K562 (cell line): ENCODE measurements around the gene ERP29. TPM values are rescaled to one million over a fixed set of nuclear protein-coding genes. Genes with fewer than 3 reads are reported as not detected.

Source experiments
- BCOR ChIP-seq: fragments of 450-650 bp; IDR thresholded peaks from 2 replicates; pipeline ENCODE4 v1.6.1; 2016
- BRF1 ChIP-seq: IDR thresholded peaks from 3 replicates; pipeline ENCODE4 v1.6.1; 2011; ENCODE audit warnings: borderline replicate concordance, mild to moderate bottlenecking; ENCODE audit not compliant: insufficient read length; ENCODE audit errors: extremely low read depth
- MAZ ChIP-seq, 2 experiments: fragments of 450-650 bp in 1 of 2; sonication (generic) in 1 of 2; formaldehyde crosslinking; IDR thresholded peaks in 1 of 2; conservative IDR thresholded peaks in 1 of 2; 2 replicates each; pipeline versions ENCODE4 v1.4.0 to v1.5.0; 2020; ENCODE audit warnings: mild to moderate bottlenecking in 1 of 2, missing genetic modification reagents in 1 of 2
- TFAM ChIP-seq: fragments of 250-450 bp; sonication (Bioruptor Pico); conservative IDR thresholded peaks from 2 replicates; pipeline ENCODE4 v1.5.0; 2021; ENCODE audit warnings: mild to moderate bottlenecking, moderate library complexity
- ZNF146 ChIP-seq: IDR thresholded peaks from one replicate; pipeline ENCODE4 v1.6.1; 2018; ENCODE audit warnings: missing compliant biosample characterization; ENCODE audit not compliant: unreplicated experiment
- polyA plus RNA-seq, 8 experiments: library from polyadenylated mRNA; depleted of rRNA in 4 of 8; stranded (reverse) in 5 of 8; unstranded in 3 of 8; fragments of >200 nt; fragmentation: Nextera tagmentation in 2 of 8; fragmentation: Illumina TruSeq in 1 of 8; extraction: Ambion mirVana in 2 of 8; extraction: Trizol in 1 of 8; gene quantifications; 2 replicates each; pipeline versions ENCODE4 v1.2.1 to v1.2.3, GENCODE V29; 2011 to 2014; ENCODE audit warnings: inconsistent platforms in 1 of 8, missing spikeins in 1 of 8
- total RNA-seq, 7 experiments: library from RNA; depleted of rRNA in 6 of 7; stranded (reverse); fragments of >200 nt in 6 of 7; fragmentation: Illumina TruSeq in 2 of 7; extraction: Trizol in 2 of 7; gene quantifications; 2 replicates each; pipeline versions ENCODE4 v1.2.1 to v1.2.3, GENCODE V29; 2011 to 2021; ENCODE audit warnings: low replicate concordance in 1 of 7
- TF ChIP-seq, protein P1 (sequence below): fragments of 200-600 bp; sonication (generic); IDR thresholded peaks from one replicate; pipeline ENCODE4 v1.6.1; 2012; ENCODE audit warnings: mild to moderate bottlenecking, low read depth, low read length, inconsistent platforms
- TF ChIP-seq, protein P2 (sequence below): fragments of 250-450 bp; sonication (Bioruptor Pico); IDR thresholded peaks from 2 replicates; pipeline ENCODE4 v1.8.0; 2022; ENCODE audit warnings: moderate library complexity, mild to moderate bottlenecking, inconsistent platforms

Gene ERP29
- total and polyA plus RNA-seq, 9 of the 15 experiments (the other 6 are each of a cell fraction or from before 2014, with no cell fraction given) = 42.4 to 146 (median 111) TPM

DNA sequence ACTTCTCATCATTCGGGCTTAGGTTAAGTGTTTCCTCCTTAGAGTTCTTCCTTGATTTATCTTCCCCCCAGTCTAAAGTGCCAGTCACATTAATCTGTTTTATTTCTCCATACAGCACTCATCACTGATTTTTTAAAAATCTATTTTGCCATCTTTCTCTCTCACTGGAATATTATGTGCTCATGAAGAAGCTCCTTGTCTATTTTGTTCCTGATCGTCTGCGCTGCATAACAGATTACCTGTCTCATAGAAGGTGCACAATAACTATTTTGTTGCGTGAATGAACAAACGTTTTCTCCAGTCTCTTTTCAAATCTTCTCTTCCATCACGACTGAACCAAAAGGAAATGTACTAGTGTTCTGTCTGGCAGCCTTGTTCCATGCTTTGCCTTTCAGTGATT, 2.7 kb downstream of the ERP29 start (continued):
- TF ChIP-seq, protein P1, sequence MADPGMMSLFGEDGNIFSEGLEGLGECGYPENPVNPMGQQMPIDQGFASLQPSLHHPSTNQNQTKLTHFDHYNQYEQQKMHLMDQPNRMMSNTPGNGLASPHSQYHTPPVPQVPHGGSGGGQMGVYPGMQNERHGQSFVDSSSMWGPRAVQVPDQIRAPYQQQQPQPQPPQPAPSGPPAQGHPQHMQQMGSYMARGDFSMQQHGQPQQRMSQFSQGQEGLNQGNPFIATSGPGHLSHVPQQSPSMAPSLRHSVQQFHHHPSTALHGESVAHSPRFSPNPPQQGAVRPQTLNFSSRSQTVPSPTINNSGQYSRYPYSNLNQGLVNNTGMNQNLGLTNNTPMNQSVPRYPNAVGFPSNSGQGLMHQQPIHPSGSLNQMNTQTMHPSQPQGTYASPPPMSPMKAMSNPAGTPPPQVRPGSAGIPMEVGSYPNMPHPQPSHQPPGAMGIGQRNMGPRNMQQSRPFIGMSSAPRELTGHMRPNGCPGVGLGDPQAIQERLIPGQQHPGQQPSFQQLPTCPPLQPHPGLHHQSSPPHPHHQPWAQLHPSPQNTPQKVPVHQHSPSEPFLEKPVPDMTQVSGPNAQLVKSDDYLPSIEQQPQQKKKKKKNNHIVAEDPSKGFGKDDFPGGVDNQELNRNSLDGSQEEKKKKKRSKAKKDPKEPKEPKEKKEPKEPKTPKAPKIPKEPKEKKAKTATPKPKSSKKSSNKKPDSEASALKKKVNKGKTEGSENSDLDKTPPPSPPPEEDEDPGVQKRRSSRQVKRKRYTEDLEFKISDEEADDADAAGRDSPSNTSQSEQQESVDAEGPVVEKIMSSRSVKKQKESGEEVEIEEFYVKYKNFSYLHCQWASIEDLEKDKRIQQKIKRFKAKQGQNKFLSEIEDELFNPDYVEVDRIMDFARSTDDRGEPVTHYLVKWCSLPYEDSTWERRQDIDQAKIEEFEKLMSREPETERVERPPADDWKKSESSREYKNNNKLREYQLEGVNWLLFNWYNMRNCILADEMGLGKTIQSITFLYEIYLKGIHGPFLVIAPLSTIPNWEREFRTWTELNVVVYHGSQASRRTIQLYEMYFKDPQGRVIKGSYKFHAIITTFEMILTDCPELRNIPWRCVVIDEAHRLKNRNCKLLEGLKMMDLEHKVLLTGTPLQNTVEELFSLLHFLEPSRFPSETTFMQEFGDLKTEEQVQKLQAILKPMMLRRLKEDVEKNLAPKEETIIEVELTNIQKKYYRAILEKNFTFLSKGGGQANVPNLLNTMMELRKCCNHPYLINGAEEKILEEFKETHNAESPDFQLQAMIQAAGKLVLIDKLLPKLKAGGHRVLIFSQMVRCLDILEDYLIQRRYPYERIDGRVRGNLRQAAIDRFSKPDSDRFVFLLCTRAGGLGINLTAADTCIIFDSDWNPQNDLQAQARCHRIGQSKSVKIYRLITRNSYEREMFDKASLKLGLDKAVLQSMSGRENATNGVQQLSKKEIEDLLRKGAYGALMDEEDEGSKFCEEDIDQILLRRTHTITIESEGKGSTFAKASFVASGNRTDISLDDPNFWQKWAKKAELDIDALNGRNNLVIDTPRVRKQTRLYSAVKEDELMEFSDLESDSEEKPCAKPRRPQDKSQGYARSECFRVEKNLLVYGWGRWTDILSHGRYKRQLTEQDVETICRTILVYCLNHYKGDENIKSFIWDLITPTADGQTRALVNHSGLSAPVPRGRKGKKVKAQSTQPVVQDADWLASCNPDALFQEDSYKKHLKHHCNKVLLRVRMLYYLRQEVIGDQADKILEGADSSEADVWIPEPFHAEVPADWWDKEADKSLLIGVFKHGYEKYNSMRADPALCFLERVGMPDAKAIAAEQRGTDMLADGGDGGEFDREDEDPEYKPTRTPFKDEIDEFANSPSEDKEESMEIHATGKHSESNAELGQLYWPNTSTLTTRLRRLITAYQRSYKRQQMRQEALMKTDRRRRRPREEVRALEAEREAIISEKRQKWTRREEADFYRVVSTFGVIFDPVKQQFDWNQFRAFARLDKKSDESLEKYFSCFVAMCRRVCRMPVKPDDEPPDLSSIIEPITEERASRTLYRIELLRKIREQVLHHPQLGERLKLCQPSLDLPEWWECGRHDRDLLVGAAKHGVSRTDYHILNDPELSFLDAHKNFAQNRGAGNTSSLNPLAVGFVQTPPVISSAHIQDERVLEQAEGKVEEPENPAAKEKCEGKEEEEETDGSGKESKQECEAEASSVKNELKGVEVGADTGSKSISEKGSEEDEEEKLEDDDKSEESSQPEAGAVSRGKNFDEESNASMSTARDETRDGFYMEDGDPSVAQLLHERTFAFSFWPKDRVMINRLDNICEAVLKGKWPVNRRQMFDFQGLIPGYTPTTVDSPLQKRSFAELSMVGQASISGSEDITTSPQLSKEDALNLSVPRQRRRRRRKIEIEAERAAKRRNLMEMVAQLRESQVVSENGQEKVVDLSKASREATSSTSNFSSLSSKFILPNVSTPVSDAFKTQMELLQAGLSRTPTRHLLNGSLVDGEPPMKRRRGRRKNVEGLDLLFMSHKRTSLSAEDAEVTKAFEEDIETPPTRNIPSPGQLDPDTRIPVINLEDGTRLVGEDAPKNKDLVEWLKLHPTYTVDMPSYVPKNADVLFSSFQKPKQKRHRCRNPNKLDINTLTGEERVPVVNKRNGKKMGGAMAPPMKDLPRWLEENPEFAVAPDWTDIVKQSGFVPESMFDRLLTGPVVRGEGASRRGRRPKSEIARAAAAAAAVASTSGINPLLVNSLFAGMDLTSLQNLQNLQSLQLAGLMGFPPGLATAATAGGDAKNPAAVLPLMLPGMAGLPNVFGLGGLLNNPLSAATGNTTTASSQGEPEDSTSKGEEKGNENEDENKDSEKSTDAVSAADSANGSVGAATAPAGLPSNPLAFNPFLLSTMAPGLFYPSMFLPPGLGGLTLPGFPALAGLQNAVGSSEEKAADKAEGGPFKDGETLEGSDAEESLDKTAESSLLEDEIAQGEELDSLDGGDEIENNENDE = no peak
- TF ChIP-seq TFAM (CRISPR knock-in tag) (no peak), MAZ (CRISPR knock-in tag; conservative IDR thresholded peaks at IDR 0.05 in 1 of 2, IDR thresholded peaks at IDR 0.05 in 1 of 2) (no peak), ZNF146 (CRISPR knock-in tag) (peak; percentile 64), BCOR (0 out of 2 replicates have a peak, but pooled peaks have one; percentile 30), BRF1 (no peak)
- TF ChIP-seq, protein P2, sequence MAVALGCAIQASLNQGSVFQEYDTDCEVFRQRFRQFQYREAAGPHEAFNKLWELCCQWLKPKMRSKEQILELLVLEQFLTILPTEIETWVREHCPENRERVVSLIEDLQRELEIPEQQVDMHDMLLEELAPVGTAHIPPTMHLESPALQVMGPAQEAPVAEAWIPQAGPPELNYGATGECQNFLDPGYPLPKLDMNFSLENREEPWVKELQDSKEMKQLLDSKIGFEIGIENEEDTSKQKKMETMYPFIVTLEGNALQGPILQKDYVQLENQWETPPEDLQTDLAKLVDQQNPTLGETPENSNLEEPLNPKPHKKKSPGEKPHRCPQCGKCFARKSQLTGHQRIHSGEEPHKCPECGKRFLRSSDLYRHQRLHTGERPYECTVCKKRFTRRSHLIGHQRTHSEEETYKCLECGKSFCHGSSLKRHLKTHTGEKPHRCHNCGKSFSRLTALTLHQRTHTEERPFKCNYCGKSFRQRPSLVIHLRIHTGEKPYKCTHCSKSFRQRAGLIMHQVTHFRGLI (CRISPR knock-in tag) = no peak
- TF ChIP-seq, all 486 proteins: peak for 3
